HG02943 (cell line): ENCODE data around the gene PRCD.
A peak's percentile ranks its signal among the peaks of the same experiment; 100 is the strongest.

Experiments
- ATAC-seq: cut with Tn5 transposase; IDR thresholded peaks from one replicate; pipeline ENCODE4 v1.9.1; 2021; ENCODE audit warnings: mild to moderate bottlenecking, low read depth, moderate library complexity; ENCODE audit not compliant: unreplicated experiment

The PRCD gene

GRCh38 chr17:76539631-76540271, at the start of gene PRCD:
Gene PRCD (plus strand): TSS chr17:76540044. CDS start chr17:76540142, 98 bp downstream.
- ATAC-seq = no peak

GRCh38 chr17:76490112-76490710, 49.6 kb upstream of the PRCD start:
- no peak for ATAC-seq

DNA sequence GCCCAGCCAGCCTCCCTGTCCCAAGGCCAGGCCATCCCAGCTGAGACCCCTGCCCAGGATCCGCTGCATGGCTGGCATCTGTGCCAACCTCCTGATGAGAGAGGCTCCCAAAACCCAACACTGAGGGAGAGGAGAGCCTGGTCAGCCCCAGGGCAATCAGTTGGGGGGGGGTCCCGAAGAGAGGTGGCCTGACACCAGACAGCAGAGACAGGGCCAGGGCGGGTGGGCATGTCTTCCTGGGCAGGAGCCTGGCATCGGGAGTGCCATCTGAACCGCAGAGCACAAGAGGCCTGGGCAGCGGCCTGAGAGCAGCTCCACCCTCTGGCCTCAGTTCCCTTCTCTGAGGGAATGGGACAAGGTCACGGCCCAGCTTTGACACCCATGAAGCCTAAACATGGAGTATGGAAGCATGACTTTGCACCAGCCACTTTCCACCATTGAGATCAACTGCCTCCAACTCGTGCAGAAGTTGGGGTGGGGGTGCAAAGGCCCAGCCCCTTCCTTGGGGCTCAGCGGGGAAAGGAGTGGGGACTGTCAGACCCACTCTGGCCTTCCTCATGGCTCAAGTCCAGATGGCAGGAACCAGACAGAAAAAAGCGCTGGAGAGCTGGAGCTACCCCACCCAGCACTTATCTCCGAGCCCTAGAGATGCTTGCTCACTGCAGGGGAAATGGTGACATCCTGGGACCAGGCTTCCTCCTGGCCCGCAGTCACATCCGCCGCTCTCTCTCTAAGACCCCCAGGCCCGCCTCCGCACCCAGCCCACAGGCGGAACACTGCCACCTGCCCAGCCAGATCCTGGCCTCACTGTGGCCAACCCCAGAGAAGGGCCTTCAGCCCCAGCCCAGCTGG, 48.3 kb upstream of the PRCD start:
- ATAC-seq = no peak

DNA sequence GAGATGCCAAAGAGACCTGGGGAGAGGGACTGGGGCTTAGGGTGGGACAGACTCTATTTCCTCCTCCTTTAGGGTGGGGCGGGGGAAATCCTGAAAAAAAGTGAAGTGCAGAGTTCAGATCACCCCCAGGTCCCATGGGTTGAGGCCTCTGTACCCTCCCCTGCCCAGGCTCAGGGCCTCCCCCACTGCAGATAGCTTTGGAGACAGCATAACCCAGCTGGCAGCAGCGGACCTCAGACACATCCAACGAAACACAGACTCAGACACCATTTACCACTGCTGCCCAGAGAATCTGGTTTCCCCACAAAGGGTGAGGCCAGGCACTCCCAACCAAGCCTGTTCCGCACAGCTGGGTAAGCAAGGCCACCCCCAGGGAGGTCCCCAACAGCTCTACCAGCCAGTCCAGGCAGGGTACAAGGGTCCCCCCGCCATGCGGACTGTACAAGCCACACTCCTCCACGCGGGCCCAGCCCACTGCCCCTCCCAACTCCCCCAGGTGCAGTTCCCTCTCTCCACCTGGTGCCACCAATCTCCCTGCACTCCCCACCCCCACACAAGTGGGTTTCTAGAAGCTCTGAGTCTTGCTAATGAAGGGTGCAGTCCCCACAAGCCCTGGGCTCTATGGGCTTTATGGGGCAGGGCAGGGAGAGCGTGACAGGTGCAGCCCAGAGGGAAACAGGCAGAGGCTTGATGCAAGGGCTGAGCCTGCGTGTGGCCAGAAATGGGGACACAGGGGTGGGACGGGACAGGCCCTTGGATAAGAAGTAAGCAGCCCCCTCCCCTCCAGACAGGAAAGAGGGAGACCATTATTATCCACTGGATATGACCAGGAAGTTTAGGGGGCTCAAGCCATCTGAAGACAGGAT, 47.5 kb upstream of the PRCD start:
- peak; percentile 47 for ATAC-seq

DNA sequence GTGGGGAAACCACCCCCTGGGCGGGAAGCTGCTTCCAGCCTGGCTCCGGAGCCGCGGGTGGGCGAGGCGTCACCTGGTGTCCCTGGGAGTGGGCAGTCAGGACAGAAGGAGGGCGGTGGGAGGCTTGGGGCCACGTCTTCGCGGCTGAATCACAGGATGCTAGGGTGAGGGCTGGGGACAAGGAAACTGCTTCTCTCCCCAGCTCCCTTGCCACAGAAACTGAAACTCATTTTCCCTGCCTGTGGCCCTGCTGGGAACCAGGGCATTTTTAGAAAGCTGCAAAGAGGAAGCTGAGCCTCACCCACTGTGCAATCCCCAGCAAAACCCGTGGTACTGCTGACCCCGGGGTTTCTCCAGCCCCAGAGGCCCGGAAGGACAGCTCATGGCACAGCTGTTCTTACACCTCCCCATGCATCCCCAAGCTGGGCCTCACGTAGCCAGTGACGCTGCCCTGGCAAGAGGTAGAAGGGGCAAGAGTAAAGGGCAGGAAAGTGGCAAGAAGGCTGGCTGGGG, 46.8 kb upstream of the PRCD start:
- ATAC-seq = no peak

GRCh38 chr17:76493505-76494167, 46.2 kb upstream of the PRCD start:
- no peak for ATAC-seq

DNA sequence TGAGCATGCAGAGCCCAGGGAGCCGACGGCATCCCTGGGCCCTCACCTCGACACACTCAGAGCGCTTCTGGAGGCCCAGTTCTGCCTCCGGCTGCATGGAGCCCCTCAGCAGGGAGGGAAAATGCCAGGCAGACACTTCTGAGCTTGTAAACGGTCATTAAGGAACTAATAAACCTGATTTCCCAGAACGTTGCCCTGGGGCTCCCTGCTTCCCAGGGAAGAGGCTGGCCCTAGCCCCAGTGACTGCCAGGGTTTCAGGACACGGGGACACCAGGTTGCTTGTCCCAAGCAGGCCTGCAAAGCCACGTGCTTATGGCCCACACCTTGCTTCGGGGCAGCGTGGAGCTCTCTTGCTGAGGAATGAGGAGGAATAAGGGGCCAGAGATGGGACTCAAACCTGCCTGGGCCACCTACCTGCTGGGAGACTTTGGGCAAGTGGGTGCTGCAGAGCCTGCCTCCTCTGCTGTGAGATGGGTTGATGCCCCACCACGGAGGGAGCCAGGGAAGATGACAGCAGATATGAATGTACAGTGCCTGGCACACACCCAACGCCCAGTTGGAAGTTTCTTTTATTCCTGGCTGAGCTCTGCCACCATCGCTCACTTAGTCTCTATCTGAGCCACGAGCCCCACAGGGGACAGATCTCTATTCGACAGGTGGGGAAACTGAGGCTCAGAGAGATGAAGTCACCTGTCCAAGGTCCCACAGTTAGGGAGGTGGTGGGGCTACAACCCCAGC, 44.0 kb upstream of the PRCD start:
- ATAC-seq = no peak

- ATAC-seq = no peak
These were observed 43.4 kb upstream of the PRCD start for GRCh38 chr17:76496464-76496863.

- no peak for ATAC-seq
These were observed 42.2 kb upstream of the PRCD start for GRCh38 chr17:76497699-76497978.

DNA sequence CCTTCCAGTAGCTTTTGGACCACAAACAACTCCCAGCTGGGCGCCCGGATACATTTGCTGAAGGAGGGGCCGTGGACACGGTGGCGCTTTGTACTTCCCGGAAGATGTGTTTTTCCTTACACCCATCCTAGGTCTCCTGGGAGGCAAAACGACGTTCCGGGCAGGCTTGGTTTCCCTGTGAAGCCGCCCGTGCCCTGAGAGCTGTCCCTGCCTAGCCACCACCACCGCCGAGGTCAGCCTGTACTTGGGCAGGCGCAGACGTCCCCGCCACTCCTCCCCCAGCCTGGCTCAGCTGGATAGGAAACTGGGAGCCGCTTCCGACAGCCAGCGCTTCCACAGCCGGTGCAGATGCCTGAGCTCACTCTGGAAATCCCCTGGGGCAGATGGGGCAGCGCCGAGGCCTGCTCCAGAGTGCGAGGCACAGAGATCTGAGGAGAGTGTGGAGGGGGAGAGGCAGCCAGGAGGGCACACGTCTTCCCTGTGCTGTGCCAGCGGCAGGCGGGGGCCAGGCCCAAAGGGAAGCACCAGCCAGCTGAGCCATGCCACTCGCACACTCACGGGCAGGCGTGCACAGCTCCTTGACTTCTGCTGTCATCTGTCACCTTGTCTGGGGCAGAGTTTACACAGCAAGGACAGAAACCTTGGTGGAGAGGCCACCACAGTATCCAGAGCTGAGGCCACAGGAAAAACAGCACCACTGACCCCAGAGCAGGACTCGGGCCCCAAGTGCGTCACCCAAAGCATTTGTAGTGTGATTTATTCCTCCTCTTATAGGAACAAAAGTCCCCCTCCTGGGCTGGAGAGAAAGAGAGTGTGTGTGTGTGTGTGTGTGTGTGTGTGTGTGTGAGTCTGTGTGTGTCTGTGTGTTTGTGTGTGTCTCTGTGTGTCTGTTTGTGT, 41.6 kb upstream of the PRCD start:
- no peak for ATAC-seq

DNA sequence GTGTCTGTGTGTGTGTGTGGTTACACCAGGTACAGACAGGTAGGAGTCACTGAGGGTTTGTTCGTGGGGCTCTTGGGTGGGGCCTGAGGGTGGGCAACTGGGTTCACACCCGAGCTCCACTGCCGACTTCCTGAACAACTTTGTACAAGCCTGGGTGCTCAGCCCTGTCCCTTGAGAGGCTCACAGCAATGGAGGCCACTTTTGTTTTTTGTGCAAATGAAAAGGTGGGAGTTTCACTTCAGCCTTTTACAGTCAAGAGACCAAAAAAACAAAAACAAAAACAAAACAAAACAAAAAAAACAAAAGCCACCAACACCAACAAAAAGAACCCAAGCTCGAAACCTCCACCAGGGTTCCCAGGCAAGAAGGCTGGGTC, 41.0 kb upstream of the PRCD start:
- ATAC-seq = no peak

DNA sequence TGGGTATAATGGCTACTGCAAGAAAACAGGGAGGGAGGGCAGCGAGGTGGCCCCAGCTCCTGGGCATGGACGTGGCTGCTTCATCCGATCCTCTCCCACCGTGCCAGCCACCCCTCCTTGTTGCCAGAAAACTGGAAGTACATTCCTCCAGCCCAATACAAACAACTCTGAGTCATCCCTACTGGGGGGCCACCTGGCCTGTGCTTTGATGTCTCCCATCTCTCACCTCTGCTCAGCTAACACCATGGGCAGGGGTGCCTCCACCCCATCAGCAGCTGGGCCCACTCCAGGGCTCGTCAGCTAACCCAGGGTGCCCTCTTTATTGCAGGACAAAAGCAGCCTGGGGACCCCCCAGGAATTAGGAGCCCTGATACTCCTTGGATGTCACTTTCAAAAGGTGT, 40.6 kb upstream of the PRCD start:
- ATAC-seq = no peak

DNA sequence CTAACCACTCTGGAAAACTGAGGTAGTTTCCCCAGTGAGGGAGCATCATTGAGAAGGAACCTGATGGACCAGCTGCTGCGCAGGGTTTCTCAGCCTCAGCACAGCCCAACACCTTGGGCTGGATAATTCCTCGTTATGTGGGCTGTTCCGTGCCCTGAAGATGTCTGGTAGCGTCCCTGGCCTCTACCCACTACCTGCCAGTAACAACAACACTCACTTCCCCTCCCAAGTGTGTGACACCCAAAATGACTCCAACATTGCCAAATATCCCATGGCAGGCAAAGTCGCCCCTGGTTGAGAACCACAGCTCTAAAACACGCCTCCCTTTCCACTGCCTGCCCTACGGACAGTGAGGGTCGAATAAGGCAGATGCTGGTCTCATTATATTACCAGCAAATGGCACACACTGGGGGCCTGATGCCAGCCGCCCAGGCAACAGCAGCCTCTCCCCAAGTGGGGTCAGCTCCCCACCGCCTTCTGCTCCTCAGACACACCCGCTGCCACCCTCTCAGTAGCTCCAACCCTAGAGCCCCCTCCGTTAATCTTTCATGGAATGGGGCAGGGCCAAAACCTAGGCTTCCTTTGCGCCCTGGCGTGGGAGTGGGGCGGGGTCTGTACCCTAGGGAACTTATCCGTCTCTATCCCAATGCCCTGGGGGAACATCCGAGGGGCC, 39.6 kb upstream of the PRCD start:
- no peak for ATAC-seq

GRCh38 chr17:76500747-76501017, 39.2 kb upstream of the PRCD start:
- ATAC-seq = no peak

DNA sequence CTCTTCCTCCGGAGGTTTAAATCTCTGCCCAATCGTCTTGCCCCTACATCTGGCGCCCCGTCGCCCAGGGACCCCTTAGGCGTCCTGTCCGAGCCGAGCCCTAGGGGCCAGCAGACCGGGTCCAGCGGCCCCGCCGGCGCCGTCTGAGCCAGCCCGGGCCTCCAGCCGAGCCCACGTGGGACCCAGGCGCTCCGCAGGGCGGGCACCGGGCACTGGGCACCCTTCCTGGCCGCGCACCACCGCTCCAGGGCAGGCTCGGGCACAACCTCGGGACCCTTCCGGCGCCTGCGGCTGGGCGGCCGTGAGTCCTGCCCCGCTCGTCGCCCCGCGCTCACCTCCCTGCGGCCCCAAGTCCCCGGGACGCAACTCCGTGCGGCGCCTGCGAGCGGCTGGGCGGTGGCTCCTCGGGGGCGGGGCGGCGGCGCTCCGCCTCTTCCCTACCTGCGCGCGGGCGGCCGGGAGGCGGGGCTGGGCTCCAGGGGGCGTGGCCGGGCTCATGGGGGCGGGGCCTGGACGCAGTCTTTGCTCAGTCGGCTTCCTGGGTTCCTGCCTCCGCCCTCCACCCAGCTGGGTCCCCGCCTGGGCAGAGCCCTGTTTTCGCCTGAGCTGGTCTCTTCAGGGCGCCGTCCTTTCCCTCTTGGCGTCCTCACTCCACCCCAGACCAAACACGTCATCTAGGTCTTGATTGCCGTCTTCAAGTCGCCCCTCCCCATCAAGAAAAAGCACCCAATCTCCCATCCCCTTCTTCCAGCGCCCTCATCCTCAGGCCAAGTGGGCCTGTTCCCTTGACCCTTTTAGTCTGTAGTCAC, 38.6 kb upstream of the PRCD start, which contains the start of gene RHBDF2:
Gene RHBDF2 (minus strand): TSS at position 406 of the 809 bp plus-strand sequence. CDS start 19,899 bp downstream, outside the sequence.
- peak; percentile 53 for ATAC-seq

DNA sequence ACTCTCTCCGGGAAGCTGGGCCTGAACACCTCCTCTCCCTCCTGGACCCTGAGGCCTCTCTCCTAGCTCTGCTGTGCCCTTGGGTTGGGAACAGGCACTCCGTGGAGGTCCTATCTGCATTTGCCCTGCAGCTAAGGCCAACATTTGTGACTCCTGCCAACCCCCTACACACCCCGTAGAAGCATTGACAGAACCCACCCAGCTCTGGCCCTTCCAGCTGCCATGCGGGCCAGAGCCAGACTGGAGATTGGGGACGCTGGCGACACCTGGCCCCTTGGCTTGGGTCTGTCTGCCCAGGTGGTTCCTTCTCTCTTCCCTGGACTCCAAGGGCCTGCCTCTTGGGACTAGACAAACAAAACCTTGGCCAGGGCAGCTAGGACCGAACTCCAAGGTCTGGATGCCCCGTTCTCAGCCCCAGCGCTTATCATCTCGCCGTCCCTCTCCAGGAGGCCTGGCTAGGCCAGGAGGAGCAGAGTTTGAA, 38.0 kb upstream of the PRCD start:
- ATAC-seq = no peak
